Sigmoid colon (tissue), 4 donors: ENCODE results near the gene ADD2.

Experiments used
- POLR2A ChIP-seq, 2 donors: fragments of 450-650 bp; IDR thresholded peaks; one replicate each; pipeline ENCODE4 v1.6.1; 2016; ENCODE audit warnings: antibody characterized with exemption in 2 of 2, mild to moderate bottlenecking in 2 of 2, moderate library complexity in 2 of 2
- POLR2AphosphoS5 ChIP-seq, 4 donors: sonication (generic); formaldehyde crosslinking; IDR thresholded peaks; one replicate each; pipeline ENCODE4 v1.6.1; 2017; ENCODE audit warnings: antibody characterized with exemption in 4 of 4
- TF ChIP-seq, protein P1 (sequence below), 4 experiments: fragments of 450-650 bp in 3 of 4; fragments of 200-600 bp in 1 of 4; IDR thresholded peaks; one replicate each; pipeline ENCODE4 v1.5.1; 2016 to 2019; ENCODE audit warnings: antibody characterized with exemption in 4 of 4, mild to moderate bottlenecking in 3 of 4, moderate library complexity in 2 of 4

DNA sequence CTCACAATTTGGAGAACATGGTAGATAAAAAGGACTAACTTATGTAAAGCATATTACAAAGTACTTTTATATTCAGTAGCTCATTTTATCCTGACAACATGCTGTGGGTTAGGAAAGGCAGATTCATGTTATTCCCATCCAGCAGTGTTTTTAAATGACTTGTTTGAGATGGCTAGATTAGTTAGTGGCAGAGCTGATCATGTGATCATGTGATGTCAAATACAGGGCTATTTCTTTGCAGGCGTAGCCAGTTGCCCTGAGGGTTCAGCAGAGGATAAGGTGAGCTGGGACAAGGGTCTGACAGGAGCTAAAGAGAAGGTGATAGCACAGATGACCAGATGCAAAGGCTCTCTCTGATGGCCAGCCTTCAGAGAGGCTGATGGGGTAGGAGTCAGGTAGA, 97.8 kb downstream of the ADD2 start:
- TF ChIP-seq, protein P1, sequence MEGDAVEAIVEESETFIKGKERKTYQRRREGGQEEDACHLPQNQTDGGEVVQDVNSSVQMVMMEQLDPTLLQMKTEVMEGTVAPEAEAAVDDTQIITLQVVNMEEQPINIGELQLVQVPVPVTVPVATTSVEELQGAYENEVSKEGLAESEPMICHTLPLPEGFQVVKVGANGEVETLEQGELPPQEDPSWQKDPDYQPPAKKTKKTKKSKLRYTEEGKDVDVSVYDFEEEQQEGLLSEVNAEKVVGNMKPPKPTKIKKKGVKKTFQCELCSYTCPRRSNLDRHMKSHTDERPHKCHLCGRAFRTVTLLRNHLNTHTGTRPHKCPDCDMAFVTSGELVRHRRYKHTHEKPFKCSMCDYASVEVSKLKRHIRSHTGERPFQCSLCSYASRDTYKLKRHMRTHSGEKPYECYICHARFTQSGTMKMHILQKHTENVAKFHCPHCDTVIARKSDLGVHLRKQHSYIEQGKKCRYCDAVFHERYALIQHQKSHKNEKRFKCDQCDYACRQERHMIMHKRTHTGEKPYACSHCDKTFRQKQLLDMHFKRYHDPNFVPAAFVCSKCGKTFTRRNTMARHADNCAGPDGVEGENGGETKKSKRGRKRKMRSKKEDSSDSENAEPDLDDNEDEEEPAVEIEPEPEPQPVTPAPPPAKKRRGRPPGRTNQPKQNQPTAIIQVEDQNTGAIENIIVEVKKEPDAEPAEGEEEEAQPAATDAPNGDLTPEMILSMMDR (IDR thresholded peaks at IDR 0.05) = no peak
- TF ChIP-seq POLR2A (IDR thresholded peaks at IDR 0.05) (no peak), POLR2AphosphoS5 (IDR thresholded peaks at IDR 0.05) (no peak)
